Adrenal gland (tissue), 5 donors: ENCODE measurements around the gene VWA5B1.

Experiments used
- POLR2A ChIP-seq, 2 donors: fragments of 450-650 bp; IDR thresholded peaks; one replicate each; pipeline ENCODE4 v1.6.1; 2017; ENCODE audit warnings: antibody characterized with exemption in 2 of 2, mild to moderate bottlenecking in 2 of 2, moderate library complexity in 1 of 2
- TF ChIP-seq, protein P1 (sequence below), 6 experiments: fragments of 450-650 bp in 4 of 6; fragments of 200-600 bp in 2 of 6; sonication (generic) in 1 of 6; IDR thresholded peaks; 1 replicate in 5 of 6; 2 replicates in 1 of 6; pipeline versions ENCODE4 v1.5.1 to v1.8.0; 2016 to 2021; ENCODE audit warnings: antibody characterized with exemption in 6 of 6, mild to moderate bottlenecking in 2 of 6, moderate library complexity in 1 of 6
- donor health status: DM: no; HTN: no; CAD: no.

DNA sequence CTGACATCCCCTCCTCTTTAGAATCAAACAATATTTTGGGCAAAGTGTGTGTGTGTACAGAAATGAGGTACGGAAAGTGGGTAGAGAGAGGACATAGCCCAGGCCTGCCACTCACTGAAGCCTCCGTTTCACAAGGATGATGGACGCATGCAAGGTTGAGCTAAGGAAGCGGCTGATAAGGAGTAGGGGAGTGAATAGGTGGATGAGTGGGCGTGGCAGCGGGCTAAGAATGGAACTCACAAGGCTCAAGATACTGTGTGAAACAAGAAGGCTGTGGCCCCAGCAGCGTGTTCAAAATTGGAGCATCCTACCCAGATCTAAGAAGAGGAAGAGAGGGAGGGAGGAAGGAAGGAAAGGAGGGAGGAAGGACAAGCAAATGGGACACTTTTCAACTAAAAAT lies 37.5 kb downstream of the VWA5B1 start:
- TF ChIP-seq, protein P1, sequence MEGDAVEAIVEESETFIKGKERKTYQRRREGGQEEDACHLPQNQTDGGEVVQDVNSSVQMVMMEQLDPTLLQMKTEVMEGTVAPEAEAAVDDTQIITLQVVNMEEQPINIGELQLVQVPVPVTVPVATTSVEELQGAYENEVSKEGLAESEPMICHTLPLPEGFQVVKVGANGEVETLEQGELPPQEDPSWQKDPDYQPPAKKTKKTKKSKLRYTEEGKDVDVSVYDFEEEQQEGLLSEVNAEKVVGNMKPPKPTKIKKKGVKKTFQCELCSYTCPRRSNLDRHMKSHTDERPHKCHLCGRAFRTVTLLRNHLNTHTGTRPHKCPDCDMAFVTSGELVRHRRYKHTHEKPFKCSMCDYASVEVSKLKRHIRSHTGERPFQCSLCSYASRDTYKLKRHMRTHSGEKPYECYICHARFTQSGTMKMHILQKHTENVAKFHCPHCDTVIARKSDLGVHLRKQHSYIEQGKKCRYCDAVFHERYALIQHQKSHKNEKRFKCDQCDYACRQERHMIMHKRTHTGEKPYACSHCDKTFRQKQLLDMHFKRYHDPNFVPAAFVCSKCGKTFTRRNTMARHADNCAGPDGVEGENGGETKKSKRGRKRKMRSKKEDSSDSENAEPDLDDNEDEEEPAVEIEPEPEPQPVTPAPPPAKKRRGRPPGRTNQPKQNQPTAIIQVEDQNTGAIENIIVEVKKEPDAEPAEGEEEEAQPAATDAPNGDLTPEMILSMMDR (IDR thresholded peaks at IDR 0.05): no peak
- no peak for TF ChIP-seq POLR2A (IDR thresholded peaks at IDR 0.05)
